NCI-H1436 (cell line): ENCODE measurements around the gene FRMPD4.
A peak's percentile ranks its signal among the peaks of the same experiment; 100 is the strongest.

Experiments used
- DNase-seq: peaks from one replicate; lab custom pipeline; 2025; lab: John Stamatoyannopoulos, UW

The FRMPD4 gene

DNA sequence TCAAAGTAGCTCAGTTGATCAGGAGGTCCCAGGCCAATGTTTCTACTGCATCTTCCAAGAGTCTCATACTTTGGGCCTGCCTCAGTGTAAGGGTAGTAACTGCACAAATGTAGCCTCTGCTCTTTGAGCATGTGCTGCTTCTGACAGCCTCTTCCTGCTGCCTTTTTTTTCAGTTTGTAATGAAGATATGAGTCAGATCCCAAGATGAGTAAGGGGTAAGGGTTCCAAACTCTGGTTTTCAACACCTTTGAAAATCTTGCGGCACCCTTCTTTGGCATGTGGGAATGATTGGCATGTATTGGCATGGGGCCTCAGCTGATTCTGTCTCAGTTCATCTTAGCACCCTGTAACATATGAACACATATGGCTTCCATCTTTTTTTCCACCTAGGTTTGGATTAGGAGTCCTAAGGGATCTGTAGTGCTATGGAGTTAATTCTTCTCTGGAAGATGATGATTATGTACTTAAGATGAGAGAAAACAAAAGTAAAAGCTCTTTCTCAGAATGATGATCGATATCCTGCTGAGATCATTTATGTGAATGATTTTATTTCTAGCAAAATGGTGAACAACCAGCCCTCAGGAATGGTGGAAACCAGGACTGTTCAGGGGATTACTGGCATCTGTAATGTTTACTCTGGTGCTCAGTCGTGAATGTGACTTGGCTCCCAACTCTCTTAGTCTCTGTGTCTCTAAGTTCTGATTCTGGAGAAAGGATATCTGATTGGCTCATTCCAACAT is 534.3 kb downstream of the FRMPD4 start:
- no peak for DNase-seq

DNA sequence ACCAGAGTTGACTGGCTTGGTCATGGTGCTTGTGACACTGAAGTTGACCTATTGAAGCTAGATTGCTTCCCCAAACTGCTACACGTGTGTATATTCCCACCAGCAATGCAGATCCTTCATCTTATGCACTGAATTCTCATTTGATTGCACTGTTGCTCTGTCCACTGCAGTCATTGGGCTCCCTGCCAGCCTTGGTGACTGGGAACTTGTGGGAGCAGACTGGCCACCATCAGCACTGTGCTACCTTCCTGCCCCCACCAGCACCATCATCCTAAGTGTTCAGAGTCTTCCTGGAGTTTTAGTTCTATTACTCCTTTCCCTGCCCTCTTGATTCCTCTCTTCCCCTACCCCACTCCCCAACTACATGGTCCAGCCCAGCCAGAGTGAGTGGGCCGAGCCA is 535.2 kb downstream of the FRMPD4 start:
- DNase-seq, result no peak

DNA sequence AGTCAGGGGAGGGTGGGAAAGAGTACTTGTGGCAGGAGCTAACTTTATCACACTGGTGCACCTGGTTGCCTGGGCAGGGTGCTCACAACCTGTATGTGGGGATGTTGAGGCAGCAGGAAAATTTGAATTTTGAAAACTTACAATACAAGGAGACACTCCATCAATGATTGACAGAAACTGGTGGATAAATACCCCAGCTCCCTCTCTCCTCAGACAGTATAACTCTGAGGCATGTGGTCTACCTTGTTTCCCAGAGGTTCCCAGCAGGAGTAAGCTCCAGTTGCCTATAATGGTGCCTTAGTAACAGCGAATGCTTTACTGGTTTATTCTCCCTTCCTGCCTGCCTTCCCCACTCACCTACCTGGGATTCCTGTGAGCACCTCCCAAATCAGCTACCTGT is 541.2 kb downstream of the FRMPD4 start:
- DNase-seq, result no peak

DNA sequence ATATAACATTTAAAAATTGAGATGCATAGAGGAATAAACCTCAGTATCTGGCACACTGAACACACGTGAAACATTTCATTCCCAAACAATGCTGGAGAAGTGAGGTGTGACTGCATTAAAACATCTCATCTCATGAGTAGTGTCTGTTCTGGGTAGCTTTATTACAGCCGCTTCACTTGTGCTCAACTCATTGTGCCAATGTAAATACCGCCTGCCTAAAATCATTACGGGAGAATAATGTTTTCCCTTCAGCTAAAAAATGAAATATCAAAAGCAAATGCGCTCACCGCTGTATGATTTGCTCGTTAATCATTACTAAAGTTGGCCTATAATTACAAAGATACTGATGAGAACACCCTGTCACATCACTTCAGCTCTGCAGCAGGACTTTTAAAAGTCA is 542.8 kb downstream of the FRMPD4 start:
- no peak for DNase-seq

DNA sequence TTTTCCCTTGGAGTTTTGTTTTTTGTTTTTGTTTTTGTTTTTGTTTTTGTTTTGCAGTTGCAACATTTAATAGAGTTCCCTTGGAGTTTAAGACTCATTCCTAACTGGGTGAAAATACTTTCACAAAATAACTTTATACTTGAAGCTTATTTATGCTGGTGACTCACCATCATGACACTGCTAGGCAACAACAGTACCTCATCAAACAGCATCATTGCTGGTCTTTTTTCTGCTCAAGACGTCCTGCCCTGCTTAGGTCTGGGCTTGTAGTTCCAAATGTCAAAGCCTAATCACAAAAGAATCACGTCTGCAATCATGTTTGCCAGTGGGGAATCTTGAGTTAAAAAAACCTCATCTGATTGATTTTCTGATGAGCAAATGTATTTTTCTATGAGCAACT is 547.3 kb downstream of the FRMPD4 start:
- DNase-seq, result no peak

DNA sequence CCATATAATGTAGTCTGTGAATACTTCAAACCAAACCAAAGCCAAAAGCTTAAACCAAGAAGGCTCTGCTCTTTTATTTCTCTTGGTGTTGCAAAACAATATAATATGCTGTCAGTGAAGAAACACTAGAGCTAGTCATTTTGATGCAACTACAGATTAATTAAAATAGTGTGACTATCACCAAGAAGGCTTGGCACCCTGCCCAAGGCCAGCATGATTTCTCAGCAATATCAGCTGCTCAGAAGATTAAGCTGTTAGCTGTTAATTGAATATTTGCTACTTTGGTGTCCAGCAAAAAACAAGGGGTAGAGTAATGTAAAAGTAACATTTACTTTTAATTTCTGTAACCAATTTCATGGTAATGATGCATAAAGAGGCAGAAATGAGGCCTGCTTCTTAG is 548.1 kb downstream of the FRMPD4 start:
- no peak for DNase-seq

DNA sequence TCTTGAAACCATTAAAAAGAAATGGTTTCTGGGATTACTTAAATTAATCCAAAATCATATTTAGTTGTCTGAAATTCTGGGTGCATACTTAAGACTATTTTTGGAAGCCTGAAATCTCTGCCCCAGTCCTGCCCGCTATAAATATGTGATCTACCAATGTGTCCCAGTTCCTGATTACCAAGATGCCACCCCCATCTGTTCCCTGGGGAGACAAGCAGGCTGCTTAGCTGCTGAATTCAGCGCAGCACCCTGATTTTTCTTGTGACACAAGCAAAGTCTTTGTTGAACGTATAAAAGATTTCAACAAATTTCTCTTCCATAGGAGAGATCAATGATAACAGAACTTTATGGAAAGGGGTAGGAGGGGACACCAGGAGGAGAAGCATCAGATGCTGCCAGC is 552.4 kb downstream of the FRMPD4 start:
- no peak for DNase-seq

DNA sequence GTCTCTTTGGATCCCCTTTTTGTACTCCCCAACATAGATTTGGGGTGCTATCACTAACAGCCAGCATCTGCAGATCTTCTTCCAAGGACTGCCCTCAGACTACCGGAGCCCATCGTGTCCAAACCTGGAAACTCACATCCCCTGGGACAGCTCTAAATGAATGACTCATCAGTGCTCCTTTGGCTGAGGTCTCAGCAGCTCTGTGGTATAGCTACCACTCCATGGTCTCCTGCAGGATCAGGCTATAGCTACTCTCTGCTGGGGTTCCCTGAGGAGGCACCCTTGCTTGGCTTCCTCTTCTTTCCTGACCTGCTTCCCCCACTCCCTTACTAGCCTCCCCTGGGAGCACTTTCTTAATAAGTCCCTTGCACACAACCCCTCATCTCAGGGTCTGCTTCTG is 555.5 kb downstream of the FRMPD4 start:
- DNase-seq, result no peak

DNA sequence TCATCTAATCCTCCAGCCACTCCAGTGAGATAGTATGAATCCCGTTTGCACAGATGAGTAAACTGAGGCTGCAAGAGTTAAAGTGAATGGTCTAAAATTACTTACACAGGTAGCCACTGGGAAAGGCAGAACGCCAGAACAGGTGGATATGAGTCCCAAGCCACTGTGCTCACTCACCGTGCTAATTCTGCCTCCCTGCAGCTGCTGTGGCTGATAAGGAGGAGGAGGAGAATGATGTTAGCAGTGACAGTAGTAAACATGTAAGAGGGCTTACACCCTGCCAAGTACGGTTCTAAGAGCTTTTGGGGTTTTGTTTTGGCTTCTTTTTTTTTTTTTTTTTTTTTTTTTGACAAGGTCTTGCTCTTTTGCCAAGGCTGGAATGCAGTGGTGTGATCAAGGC is 562.5 kb downstream of the FRMPD4 start:
- DNase-seq, result no peak

DNA sequence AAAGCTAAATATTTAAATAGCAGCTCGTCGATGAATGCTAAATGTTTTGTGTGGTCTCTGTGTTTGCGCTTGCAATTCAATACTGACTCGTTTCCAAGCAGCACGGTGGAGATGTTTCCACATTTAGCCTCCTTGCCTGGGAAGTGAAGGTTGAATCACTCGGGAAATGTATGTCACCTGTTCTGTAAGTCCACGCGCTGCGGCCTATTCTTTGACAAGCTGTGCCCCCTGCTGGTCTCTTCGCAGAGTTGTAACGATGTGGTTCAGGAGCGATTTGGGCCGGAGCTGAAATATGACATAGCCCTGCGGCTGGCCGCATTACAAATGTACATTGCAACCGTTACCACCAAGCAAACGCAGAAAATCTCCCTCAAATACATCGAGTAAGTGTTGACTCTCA is 563.4 kb downstream of the FRMPD4 start:
- peak; percentile 31 for DNase-seq

DNA sequence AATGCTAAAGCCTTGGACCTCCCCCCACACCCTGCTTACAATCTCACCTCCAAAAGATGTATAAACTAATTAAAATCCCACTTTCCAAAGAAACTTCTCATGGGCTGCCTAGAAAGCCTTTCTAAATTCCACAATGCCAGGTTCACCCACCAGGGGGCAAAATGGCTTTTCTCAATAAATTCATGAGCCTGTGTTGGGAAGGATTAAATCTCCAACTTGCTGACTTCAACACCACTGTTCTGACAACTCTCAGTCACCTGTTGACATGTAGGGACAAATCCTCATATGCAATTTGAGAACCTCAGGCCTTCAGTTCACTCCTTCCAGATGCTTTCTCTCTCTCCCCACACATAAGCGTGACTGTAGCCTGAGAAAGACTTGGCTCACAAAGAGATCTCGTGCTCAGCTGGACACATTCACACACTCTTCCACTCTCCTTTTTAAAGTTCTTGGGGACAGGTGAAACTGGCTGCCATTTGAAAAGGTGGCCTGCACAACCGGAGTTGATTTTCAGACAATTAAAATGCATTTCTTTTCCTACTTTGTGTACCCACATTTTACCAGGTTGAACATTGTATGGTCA is 564.3 kb downstream of the FRMPD4 start:
- no peak for DNase-seq

DNA sequence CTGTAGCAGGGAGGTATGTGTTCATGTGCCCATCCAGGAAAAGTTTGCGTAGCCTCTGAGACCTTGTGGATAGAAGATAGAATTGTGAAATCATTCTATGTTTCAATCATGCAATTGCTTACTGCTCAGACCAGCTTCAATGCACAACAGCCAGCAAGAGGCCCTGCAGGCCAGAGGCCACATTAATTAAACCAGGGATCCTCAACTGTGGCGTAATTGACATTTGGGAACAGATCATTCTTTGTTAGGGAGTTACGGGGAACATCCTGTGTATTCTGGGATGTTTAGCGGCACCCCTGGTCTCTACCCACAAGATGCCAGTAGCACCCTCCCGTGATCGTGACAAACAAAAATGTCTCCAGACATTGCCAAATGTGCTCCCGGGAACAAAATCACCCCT is 566.4 kb downstream of the FRMPD4 start:
- no peak for DNase-seq

DNA sequence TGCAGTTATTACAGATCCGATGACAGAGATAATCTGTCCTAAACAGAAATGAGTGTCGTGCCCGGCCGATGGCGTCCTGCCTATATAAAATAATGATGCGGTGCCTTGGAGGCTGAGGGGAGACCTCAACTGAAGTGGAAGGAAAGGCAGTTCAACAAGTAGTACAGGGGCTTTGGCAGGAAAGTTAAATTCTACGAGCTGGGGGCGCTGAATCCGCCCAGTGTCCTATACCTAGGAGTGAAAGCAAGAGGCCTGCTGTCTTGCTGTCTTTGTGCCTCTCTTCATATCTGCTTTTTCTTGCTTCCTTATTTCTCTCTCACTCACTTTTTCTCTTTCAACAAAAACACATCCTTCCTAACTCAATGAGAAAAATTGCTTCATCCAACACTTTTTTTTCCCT is 570.8 kb downstream of the FRMPD4 start:
- DNase-seq, result no peak

DNA sequence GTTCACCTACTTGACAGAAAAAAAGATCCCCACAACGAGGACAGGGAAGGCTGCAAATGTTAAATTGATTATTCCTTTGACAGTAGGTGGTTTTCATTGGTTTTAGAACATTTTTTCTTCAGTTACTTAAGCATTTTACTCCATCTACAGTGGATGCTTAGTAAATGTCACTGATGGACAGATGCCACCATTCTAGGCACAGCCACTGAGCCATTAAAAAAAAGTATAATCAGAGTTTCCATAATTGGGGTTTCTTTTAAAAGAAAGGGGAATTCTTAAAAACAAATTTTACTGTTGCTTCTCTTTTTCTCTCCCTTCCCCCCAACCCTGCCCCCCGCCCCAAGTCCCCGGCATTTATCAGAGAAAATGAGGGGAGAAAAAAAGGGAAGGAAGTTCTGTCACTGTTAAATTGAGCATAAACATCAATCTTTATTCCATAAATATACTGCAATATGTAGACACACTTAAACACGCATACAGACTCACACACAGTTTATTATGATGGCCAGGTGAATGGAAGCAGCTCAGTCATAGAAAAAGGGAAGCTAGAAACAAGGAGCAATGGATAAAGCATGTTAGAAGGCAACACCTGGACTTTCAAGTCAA is 573.3 kb downstream of the FRMPD4 start:
- no peak for DNase-seq

DNA sequence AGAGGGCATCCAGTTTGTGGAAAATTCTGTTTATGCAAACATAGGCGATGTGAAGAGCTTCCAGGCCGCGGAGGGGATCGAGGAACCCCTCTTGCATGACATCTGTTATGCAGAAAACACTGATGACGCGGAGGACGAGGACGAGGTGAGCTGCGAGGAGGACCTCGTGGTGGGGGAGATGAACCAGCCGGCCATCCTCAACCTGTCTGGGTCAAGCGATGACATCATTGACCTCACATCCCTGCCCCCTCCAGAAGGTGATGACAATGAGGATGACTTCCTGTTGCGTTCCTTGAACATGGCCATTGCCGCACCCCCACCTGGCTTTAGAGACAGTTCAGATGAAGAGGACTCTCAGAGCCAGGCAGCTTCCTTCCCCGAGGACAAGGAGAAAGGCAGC is 578.3 kb downstream of the FRMPD4 start:
- DNase-seq, result no peak

DNA sequence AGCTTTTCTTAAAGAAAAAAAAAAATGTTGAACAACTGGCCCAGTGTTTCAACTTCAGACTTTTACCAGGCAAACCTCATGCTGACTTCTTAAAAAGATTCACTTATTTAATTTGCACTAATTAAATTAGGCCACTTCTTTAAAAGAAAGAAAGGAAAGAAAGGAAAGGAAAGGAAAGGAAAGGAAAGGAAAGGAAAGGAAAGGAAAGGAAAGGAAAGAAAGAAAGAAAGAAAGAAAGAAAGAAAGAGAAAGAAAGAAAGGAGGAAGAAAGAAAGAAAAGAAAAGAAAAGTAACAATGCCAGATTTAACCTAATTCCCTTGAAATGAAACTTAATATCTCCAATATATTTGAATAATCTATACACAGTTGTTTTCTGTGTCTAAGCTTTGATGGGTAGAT is 581.6 kb downstream of the FRMPD4 start:
- DNase-seq, result no peak

DNA sequence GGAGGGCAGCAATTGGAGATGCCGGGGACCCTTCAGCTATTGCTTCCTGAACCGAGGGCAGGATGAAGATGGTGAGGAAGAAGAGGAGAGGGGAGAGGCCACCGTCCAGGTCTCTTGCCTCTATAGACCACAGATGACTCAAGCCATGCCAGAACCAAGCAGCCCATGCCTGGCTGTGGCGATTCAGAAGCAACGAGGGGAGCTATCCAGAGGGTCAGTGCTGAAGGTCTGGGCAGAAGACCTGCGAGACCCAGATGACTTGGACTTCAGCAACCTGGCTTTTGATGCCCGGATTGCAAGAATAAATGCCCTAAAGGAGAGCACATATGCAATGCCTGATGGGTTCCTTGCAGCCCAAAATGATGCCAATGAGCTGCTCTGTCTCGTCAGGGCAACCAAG is 582.8 kb downstream of the FRMPD4 start:
- DNase-seq, result no peak

DNA sequence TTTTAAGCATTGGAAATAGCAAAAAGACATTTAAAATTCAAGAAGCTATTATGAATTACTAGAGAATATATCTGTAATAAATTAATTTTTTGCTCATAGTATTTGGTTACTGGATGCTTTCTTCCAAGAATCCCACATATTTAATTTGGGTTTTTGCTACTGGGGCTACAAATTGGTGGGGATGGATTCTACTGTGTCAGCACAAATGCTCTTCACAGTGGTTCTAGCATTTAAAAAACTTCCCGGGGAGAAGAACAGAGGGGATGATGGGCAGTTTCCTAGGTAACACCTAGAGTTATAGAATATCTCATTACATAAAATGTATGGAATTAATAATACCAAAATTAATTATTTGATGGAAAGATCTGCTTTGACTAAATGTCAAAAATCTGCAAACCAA is 584.0 kb downstream of the FRMPD4 start:
- DNase-seq, result no peak

DNA sequence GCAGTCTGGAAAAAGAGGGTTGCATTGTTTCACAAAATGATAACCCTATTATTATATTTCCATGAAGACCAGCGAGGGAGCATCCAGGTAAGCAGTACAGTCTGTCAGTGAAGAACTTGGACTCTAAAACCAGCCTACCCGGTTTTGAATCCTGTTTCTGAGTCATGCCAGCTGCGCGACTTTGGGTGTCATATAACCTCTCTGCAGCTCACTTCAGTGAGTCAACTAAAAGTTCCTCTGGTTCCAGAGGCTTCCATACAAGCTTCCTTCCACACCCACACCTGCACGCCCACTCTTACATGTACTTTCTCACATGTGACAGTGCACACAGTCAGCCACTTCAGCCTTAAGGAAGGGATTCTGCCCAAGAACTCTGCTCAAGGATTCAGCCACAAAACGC is 603.1 kb downstream of the FRMPD4 start:
- DNase-seq, result no peak

DNA sequence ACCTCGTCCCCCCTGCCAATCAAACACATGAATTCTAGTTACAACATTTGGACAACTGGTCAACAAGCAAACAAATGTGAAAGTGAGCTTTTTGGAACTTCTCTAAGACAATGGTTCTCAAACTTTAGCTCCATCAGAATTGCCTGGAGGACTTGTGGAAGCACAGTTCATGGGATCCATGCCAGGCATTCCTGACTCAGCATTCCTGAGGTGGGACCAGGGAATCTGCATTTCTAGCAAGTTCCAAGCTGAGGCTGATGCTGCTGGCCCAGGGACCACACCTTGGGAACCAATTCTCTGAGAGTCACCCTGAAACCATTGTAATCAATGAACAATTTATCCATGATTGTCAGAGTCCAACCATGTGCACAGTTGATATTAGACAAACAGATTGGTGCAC is 609.2 kb downstream of the FRMPD4 start:
- no peak for DNase-seq

DNA sequence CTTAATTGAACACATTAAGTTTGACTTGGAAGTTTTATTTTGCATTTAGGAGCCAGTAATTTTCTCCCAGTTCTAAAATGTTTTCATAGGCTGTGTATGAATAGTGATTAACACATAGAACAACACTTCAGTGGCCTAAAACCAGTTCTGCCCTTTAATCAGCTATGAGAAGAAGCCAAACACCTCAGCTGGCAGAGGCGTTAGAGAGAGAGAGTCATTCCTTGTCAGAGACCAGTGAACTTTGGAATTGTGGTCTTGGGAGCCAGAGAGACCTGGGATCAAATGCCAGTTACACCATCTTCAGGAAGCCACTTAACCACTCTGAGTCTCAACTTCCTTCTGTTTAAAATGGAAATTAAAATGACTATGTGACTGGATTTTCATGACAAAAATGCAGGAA is 613.6 kb downstream of the FRMPD4 start:
- no peak for DNase-seq

DNA sequence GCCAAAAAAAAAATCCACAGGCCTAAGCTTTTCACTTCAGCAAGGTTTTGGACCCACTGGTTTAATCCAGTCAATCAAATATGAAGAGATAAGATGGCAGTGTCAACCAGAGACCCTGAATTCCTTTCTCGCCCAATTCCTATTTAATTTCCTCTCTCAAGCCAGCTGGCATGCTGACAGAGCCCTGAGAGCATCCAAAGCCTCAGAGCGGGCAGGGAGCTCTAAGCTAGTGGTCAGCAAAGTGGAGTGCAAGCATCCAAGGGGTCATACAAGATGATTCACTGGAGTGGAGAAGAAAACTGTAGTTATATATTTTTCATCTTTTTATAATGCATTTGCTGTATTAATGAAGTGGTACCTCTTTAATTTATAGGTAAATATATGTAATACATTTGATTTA is 615.1 kb downstream of the FRMPD4 start:
- DNase-seq, result no peak

DNA sequence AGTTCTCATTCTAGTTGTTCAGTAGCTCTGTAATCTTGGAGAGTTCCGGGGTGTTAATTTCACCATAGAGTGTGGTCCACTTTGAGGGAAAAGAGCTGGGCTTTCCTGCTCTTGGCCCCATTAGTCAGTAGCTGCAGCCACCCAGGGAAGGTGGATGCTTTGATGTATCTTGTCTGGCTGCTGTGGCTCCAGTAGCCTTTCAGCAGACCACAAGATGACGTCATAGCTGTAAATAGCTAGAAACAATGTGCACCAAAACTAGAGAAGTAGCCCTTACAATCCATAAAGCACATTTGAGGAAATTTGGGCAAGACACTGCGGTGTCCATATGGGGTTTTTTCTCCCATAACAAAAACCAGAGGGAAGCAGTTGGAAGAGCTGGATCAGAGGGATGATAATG is 620.0 kb downstream of the FRMPD4 start:
- DNase-seq, result no peak

DNA sequence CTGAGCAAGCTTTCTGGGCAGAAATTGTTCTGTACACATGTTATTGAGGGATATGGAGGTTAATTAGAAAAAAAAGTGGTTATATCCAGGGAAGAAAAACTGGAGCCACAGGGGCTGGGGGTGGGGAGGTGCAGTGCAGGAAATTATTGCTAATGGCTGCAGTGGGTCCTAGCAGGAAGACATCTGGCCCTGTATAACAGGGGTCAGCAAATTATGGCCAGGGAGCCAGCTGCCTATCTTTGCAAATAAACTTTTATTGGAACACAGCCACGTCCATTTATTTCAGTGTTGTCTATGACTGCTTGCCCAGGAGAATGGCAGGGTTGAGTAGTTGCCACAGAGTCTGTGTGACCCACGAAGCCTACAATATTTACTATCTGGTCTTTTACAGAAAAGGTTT is 629.6 kb downstream of the FRMPD4 start:
- DNase-seq, result no peak
